Left hindlimb (tissue), 1 donor: Measurements from ENCODE around the gene SPSB1.
A peak's percentile ranks its signal among the peaks of the same experiment; 100 is the strongest.

Source experiments
- DNase-seq: peaks from one replicate; pipeline ENCODE4 v3.0.0-alpha.2; 2018

The SPSB1 gene

DNA sequence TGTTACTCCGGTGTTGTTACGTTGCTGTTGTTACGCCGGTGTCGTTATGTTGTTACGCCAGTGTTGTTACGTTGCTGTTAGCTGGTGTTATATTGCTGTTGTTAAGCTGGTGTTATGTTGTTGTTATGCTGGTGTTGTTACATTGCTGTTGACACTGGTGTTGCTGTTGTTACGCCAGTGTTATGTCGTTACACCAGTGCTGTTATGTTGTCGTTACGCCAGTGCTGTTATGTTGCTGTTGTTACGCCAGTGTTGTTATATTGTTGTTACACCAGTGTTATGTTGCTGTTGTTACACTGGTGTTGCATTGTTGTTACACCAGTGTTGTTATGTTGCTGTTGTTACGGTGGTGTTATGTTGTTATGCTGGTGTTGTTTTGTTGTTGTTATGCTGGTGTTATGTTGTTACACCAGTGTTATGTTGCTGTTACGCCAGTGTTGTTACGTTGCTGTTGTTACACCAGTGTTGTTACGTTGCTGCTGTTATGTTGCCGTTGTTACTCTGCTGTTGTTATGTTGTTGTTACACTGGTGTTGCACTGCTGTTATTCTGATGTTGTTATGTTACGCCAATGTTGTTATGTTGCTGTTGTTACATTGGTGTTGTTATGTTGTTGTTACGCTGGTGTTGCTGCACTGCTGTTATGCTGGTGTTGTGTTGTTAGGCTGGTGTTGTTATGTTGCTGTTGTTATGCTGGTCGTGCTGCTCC lies 32.5 kb upstream of the SPSB1 start:
- no peak for DNase-seq

DNA sequence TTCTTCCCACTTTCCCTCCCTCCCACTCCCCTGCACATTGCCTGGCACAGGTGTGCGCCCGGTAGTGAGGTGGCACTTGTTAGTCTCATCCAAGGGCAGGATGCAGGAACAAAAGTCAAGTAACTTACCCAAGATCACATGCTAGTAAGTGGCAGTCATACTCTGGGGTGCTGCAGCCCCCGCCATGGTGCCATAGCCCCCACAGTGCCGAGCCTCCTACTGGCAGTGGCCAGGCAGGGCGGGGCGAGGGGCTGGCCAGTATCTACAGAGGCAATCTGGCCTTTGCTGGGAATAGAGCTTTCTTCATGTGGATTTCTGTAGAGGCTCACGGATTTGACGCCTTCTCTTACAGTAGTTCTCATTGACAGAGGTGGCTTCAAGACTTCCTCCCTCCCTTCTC lies 31.2 kb upstream of the SPSB1 start:
- DNase-seq, result no peak

DNA sequence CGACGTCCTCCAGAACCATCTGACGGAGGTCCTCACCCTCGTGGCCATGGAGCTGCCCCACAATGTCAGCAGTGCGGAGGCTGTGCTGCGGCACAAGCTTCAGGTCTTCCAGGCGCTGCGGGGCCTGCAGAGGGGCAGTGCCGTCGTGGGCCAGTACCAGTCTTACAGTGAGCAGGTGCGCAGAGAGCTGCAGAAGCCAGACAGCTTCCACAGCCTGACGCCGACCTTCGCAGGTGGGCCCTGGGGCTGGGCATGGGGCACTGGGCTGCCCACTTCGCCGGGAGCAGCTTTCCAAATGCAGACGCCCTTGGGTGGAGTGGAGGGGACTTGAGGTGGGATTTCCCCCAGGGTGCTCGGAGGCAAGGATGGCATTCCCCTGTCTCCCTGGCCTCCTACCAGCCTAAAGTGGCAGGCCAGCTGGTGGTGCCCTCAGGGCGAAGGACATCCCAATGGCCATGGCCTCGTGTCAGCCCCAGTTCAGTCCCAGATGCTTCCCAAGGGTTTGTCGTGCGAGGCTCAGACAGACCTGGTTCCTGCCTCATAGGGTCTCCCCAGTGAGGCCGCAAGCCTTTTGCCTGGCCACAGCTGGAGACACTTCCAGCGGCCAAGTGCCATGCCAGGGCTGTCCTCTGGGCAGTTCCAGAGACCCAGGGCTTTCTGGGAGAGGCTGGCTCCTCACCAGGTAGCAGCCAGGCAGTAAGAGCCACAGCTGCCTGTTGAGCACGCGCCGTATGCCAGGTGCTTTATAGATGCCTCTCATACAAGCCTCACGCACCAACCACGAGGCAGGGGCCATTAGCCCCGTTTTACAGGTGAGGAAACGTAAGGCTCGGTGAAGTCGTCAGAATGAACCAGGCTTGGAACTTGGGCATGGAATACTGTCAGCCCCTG lies 30.4 kb upstream of the SPSB1 start:
- DNase-seq, result no peak

DNA sequence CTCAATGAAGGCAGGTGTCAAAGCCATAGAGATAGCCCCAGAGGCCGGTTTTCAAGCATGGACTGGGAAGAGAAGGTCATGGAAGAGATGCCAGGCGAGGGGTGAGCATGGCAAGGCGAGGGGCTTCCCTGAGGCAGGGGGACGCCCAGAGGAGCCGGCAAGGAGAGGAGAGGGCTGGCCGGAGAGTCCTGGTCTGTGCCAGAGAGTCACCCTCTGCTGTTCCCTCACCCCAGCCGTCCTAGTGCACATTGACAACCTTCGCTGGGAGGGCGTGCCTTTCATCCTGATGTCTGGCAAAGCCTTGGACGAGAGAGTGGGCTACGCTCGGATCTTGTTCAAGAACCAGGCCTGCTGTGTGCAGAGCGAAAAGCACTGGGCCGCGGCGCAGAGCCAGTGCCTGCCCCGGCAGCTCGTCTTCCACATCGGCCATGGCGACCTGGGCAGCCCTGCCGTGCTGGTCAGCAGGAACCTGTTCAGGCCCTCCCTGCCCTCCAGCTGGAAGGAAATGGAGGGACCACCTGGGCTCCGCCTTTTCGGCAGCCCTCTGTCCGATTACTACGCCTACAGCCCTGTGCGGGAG lies 29.3 kb upstream of the SPSB1 start:
- no peak for DNase-seq

DNA sequence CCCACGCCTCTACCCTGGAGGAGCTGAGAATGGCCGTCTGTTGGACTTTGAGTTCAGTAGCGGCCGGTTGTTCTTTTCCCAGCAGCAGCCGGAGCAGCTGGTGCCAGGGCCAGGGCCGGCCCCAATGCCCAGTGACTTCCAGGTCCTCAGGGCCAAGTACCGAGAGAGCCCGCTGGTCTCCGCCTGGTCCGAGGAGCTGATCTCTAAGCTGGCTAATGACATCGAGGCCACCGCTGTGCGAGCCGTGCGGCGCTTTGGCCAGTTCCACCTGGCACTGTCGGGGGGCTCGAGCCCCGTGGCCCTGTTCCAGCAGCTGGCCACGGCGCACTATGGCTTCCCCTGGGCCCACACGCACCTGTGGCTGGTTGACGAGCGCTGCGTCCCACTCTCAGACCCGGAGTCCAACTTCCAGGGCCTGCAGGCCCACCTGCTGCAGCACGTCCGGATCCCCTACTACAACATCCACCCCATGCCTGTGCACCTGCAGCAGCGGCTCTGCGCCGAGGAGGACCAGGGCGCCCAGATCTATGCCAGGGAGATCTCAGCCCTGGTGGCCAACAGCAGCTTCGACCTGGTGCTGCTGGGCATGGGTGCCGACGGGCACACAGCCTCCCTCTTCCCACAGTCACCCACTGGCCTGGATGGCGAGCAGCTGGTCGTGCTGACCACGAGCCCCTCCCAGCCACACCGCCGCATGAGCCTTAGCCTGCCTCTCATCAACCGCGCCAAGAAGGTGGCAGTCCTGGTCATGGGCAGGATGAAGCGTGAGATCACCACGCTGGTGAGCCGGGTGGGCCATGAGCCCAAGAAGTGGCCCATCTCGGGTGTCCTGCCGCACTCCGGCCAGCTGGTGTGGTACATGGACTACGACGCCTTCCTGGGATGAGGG lies 28.5 kb upstream of the SPSB1 start:
- no peak for DNase-seq

DNA sequence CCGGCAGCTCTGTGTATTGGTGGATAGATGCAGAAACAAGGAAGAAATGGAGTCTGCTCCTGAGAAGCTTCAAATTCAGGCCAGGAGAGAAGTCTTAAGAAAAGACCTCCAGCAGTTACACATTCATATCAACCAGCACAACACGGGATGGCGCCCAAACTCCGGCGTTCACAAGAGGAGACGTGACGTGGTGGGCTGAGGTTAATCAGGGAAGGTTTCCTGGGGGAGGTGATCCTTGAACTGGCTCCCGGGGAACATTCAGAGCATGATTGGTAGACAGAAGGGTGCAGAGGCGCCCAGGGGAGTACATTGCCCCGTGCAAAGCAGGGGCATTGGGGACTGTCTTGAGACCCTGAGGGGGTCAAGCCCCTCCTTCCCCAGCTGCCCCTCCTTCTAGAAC lies 27.7 kb upstream of the SPSB1 start:
- DNase-seq, result no peak

DNA sequence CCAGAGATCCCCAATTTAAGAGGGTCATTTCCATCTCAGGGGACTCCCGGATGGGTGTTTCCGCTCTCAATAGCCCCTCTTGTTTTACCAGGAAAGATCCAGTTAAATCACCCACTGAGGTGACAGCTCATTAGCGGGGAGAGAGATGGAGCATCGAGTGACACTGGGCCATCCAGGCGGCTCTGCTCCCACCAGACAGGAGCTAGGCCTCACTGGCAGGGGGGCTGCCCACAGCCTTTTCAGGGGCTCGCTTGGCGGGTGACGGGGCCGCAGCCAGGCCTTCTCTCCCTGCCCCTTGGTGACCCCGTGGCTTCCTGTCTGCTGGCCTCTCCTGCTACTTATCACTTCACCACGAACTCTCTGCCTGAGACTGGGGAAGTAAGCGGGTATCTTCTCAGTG lies 26.7 kb upstream of the SPSB1 start:
- DNase-seq, result no peak

DNA sequence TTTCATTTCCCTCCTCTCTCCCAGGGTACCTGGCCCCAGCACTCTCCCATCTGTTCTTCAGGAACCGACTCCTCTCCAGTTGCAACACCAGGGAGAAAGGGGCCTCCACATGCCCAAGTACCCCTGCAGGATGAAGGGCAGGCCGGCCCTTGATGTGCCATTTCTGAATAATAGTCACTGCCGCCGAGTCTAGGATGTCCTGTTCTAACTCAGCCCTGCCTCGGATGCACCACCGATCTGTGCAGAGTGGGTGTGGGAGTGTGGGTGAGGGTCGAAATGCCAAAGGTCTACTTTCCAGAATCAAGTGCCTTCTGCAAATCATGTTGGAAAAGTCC lies 25.4 kb upstream of the SPSB1 start:
- no peak for DNase-seq

DNA sequence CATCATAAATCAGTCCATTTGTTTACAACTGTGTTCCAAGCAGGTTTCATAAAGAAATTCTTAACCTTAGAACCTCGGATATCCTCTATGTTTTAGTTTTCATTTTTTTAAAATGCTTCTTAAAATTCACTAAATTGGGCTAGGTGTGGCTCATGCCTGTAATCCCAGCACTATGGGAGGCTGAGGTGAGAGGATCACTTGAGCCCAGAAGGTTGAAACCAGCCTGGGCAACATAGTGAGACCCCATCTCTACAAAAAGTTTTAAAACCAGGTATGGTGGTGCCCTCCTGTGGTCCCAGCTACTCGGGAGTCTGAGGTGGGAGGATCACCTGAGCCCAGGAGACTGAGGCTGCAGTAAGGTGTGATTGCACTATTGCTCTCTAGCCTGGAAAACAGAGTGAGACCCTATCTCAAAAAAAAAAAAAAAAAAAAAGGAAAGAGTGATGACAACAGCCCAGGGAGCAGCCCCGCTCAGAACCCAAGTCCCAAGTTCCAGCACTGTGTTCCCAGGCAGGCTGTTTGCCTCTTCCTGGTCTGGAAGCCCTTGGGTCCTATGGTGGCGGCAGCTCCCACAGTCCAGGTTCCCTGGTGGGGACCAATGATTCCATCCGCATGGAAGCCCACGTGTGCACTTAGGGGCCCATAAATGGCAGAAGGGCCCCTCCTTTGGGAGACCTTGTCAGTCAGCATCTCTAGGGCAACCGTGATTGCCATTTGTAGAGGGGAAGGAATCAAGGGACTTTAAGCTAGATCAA lies 24.7 kb upstream of the SPSB1 start:
- no peak for DNase-seq

DNA sequence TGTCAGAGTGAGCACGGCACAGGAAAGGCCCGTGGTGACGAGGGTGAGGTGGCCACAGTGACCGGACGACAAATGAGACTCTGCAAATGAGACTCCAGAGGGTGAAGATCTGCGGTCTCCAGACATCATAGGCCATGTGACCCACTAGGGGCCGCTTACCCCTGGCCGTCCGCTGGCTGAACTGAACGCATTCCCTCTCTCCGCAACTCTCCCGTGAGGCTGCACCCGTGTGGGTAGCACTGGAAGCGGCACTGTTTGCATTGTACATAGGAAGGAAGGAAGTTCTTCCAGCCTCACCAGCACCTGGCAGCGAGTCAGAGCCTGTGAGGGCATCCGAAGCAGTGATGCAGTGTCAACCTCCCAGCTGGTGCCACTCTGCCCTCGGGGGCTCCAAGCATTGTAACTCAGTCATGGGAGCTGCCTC lies 23.6 kb upstream of the SPSB1 start:
- DNase-seq, result peak; percentile 8

DNA sequence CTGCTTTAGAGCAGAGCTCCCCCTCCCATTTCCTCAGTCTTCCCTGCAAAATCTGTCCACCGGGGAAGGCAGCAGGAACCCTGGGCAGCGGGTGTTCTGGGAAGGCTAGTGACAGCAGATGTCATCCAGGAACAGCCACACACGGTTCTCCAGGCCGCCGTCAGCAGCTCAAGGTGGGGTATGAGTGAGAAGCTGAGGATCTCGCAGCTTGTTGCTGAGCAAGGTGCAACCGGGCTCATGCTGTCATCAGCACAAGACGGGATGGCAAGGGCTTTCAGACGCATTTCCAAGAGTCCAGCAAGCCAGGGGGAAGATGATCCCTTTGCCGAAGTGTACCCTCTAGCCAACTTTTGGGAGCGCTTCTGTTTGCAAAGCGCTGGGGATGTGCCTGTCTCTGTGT lies 23.0 kb upstream of the SPSB1 start:
- no peak for DNase-seq

DNA sequence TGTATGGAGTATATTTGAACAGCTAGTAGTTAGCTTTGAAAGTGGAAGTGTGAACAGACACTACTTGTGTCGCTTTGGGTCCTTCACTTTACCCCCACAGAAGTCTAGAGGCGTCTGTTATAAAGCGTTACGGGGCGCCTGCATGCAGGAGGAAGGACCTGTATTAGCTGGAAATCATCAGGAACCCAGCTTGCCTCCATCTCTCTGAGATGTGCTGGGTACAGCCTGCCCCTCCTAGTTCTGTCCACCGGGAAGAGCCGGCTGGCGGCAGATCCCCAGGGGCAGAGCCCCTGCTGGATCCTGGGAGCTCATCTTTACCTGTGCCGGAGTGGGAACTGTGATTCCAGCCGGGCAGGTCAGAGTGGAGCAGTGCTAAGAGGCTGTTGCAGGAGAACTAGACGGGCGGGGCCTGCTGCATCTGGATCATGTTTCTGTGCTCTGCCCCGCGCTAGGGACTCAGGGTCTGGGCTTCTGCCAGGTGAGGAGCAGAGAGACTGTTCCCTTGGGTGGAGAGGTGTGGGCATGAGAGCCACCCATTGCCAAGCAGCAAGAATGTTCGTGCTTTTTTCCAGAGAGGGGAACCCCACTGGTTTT lies 22.3 kb upstream of the SPSB1 start:
- no peak for DNase-seq

DNA sequence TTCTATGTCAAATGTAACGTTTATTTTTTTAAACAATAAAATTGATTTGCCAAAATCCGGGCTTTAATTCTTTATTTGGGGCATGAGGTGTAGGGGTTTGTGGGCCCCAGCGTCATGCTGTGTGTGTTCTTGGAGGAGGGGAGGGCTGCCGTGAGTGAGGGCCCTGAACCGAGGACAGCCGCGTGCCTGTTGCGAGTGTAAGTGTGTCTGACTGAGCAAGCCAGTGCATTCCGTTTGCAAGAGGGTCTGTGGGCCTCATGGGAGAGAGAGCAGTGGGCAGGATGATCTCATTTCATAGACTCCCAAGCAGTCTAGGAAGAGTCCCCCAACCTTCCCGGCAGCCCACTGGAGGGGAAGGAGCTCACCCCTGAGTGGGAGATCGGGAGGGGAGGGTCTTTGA lies 21.4 kb upstream of the SPSB1 start:
- DNase-seq, result peak; percentile 26

DNA sequence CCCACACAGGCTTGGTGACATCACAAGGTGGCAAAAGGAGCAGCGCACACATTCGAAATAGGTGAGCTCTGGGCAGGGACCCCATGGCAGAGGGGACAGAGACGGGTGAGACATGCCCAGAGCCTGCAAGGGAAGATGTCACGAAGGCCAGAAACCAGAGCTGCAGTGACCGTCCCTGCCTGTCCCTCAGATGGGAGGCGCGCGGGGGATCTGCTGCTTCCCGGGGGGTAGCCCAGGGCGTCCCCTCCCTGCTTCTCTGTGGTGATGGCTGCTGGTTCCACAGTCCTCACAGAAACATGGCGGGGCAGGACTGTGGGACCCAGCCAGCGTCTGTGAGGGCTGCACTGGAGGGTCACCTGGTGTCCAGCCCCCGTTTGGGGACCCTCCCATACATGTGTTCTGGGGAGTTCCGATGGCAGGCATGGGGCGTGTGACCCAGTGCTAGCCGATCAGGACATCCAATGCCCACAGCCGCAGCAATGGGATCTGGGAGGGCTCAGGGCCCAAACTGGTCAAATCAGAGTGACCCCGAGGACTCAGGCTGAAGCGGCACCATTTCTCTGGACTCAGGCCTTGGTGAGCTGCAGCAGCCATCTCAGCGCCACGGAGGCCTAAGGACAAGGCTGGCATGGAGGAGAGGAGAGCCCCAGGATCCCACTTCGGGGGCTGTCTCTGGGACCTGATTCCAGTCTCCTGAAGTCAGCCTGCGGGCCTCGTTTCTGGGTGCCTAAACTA lies 20.7 kb upstream of the SPSB1 start:
- peak; percentile 22 for DNase-seq

DNA sequence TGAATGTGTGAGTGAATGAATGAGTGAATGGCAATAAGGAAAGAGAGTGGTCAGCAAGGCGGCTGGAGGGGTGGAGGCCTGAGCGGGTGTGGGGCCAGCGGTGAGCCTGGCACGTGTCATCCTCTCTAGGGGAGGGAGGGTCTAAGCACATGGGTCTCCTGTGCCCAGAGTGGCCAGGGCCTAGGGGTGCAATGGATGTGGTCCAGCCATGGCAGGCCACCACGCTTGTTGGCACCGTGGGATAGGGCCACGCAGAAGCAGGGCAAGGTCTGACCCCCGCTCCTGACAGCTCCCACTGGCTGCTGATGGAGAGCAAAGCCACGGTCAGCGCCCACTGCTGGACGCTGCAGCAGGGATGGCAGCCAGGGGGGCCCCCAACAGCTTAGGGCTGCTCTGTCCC lies 19.5 kb upstream of the SPSB1 start:
- no peak for DNase-seq

DNA sequence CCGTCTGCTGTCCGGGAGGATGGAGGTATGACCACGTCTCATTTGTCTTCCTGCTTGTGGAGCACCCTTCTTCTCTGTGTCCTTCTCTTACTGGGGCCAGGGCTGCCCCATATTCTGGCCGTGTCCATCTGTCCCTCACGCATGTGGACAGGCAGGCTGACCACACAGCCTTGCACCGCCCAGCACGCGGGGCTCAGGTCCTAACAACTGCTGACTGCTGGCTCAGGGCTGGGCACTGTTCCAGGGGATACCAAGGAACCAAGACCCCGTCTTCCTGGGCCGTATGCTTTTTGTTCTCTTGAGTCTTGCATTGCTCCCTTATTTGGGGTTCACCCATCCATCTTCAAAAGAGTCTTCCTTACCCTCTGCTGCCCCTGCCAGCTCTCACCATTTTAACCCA lies 17.5 kb upstream of the SPSB1 start:
- no peak for DNase-seq

DNA sequence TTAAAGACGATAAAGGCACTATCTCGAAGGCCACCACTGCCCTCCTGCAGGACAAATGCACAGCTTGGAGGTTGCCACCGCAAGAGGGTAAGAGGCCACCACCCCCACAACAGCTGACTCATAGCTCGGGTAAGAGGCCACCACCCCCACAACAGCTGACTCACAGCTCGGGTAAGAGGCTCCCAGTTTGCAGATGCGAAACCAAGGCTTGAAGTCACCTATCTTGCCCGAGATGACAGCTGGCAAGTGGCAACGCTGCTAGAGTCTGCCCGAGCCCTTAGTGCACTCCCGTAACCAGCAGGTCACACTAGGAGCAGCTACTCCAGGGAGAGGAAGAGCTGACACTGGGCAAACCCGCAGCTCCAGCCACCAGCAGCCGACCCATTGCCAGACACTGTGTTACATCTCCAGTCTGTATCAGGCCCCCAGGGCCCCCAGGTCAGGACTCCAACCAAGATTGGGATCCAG lies 17.1 kb upstream of the SPSB1 start:
- DNase-seq, result peak; percentile 44

DNA sequence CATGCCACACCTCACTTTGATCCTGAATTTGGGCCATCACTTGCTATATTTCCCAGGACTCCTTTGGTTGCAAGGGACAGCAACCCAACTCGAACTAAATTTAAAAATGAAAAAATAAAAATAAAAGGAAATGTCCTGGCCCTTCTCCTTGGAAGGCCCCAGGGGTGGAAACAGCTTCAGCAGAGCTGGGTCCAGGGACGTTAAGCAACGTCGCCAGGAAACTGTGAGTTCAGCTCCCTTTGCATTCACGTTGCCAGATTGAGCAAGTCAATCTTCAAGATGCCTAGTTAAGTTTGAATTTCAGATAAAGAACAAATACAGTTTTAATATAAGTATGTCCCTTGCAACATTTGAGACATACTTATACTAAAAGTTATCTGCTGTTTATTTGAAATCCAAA lies 14.6 kb upstream of the SPSB1 start:
- peak; percentile 42 for DNase-seq

DNA sequence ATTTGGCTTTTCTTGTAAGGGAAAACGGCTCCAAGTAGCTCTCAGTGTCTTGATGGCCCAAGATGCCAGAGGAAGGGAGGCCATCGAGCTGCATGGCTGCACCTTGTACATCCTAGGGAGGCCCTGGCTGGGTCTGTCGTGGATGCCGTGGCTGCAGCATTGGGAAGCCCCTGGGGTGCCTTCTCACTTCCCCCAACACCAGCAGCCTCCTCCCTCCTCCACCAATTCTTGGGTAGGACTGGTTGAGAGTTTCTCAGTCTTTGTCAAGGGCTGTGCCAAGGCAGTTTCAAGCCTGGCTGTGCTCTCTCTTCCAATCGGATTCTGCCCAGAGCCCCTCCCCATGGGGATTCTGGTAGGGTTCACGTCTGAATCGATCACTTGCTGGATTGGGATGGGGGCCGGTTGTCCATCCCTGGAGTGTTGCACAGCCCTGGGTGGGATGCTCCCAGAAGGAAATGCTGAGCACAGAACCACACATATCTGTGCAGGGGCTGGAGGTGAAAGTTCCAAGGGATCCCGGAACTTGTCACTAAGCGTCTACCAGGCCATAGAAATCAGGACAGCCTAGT lies 14.0 kb upstream of the SPSB1 start:
- DNase-seq, result peak; percentile 23

DNA sequence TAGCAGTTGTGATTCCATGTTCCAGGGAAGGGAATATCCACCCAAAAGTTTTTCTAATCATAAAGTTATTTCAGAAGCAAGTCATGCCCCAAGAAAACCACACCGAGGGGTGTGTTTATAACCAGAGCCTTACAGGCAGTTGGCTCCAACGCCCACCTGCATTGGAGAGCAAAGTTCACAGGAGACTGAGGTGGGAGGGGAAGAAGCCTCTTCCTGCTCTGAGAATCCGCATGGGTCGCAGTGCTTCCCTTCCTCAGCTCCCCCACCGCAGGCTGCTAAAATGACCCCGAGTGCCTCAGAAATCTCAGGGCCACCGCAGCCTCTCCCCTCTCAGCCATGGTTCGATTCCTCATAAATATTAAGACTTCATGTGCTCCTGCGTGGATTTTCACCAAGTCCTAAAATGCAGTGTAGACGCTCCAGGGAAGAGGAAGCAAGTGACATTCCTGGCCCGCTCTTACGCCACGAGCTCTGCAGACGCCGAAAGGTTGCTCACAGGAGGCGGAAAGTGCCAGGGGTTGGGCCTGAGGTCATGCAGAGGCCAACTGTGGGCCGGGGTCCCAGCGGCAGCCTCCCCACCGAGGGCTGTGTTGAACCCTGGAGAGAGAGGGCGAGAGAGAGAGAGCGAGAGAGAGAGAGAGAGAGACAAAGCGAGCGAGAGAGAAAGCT lies 13.4 kb upstream of the SPSB1 start:
- peak; percentile 19 for DNase-seq
